Tibial nerve (tissue), 4 donors: ENCODE measurements around the gene RARS2.

Source experiments
- CTCF ChIP-seq, 5 experiments: fragments of 200-600 bp in 3 of 5; fragments of 450-650 bp in 2 of 5; sonication (generic) in 3 of 5; IDR thresholded peaks; one replicate each; pipeline ENCODE4 v1.5.1; 2016 to 2019; ENCODE audit warnings: antibody characterized with exemption in 5 of 5, mild to moderate bottlenecking in 3 of 5, moderate library complexity in 2 of 5
- EP300 ChIP-seq, 2 donors: sonication (generic); formaldehyde crosslinking; IDR thresholded peaks; one replicate each; pipeline ENCODE4 v1.6.1; 2017; ENCODE audit warnings: antibody characterized with exemption in 2 of 2, mild to moderate bottlenecking in 1 of 2

- TF ChIP-seq CTCF (IDR thresholded peaks at IDR 0.05) (no peak), EP300 (IDR thresholded peaks at IDR 0.05) (no peak)
These were observed 39.1 kb upstream of the RARS2 start for GRCh38 chr6:87628881-87629280.
